ENCODE results near the gene CCDC12.
A peak's percentile ranks its signal among the peaks of the same experiment; 100 is the strongest.

GRCh38 chr3:46895204-46895660 is 81.3 kb downstream of the CCDC12 start:
- peak; percentile 82 for TF ChIP-seq CTCF (IDR thresholded peaks at IDR 0.05)
- no peak for TF ChIP-seq EZH2 (IDR thresholded peaks at IDR 0.05; ENCODE audit: borderline replicate concordance, insufficient read depth, low read depth, low read length, poor library complexity, severe bottlenecking)

All from B cell (primary cell).